ENCODE measurements around the gene STXBP3.
"Not testable (repeated sequence)": the region's sequence is repeated elsewhere in the genome, so short reads cannot be mapped to it uniquely, and the experiment has no call there.

The STXBP3 gene

DNA sequence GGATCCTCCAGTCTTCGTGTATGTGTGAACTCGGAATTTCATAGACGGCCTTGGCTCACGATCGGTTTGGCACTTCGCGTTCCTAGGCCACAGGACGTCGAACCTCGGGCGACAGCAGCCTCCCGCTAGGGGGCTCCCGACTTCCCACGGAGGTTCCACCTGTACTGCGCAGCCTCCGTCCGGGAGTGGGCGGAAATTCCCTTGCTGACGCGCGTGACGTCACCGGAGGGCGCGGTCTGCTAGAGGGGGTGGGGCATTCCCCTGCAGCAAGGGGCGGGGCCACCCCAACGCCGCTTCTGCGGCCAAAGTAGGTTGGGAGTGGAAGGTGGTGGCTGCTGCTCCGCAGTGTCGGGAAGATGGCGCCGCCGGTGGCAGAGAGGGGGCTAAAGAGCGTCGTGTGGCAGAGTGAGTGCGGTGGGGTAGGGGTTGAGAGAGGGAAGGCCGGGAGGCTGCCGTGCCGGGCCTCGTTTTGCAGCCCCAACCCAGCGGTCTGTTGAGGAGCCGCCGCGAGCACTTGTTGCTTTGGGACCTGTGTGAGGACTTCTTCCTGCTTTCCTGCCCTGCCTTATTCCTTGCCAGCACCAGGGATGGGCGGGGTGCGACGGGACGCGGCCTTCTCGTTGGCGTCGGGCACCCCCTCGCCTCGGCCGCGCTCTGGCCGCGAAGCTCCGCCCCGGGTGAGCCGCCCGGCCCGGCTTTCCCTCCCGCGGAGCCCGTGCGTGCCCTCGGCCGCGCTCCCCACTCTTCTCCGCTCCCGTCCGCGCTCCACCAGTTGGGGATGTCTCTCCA lies at the start of gene STXBP3:
TSS of gene STXBP3 (plus strand) at position 293 of the 789 bp plus-strand sequence. CDS start at position 357, 64 bp downstream.
- no peaks in the 10 kb centered on the region for H3K9me3 ChIP-seq (ENCODE audit: control insufficient read depth, insufficient read depth, low read length)
- peak within 1 kb of the TSS; percentile 87 for H3K27ac ChIP-seq (ENCODE audit: low read depth, low read length)
- H3K4me3 ChIP-seq (ENCODE audit: low read depth, low read length): peak within 1 kb of the TSS; percentile 75
- H3K36me3 ChIP-seq (ENCODE audit: control insufficient read depth, insufficient read depth, low read length): no peaks in the 10 kb centered on the region
- H3K27me3 ChIP-seq (ENCODE audit: control insufficient read depth, insufficient read depth, low read length): peaks cover 5% of the 10 kb centered on the region; the same call in 1 of the 2 replicates
- peak within 1 kb of the TSS; percentile 88 for H3K9ac ChIP-seq (ENCODE audit: low read depth, low read length)
- H3K4me1 ChIP-seq (ENCODE audit: control insufficient read depth, insufficient read depth, low read length): peaks cover 3% of the 10 kb centered on the region

DNA sequence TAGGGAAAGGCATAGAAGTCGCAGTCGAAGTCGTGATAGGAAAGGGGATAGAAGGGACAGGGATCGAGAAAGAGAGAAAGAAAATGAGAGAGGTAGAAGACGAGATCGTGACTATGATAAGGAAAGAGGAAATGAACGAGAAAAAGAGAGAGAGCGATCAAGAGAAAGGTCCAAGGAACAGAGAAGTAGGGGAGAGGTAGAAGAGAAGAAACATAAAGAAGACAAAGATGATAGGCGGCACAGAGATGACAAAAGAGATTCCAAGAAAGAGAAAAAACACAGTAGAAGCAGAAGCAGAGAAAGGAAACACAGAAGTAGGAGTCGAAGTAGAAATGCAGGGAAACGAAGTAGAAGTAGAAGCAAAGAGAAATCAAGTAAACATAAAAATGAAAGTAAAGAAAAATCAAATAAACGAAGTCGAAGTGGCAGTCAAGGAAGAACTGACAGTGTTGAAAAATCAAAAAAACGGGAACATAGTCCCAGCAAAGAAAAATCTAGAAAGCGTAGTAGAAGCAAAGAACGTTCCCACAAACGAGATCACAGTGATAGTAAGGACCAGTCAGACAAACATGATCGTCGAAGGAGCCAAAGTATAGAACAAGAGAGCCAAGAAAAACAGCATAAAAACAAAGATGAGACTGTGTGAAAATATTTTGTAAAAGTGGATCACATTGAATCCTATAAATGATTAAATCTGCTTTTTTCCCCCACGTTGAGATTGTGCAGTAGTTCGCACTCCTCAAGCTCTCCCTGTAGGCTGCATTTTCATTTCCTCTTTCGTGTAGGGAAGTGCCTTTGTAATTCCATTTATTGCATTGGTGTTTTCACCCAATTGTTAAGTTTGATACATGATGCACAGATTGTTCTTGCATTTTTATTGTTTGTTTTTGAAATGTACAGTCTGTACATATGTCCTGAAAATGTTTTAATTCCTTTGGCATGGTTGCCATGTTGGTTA lies 46.8 kb upstream of the STXBP3 start:
- no peaks in the 10 kb centered on the region for H3K27me3 ChIP-seq (ENCODE audit: control insufficient read depth, insufficient read depth, low read length)
- peaks cover 70% of the 10 kb centered on the region for H3K36me3 ChIP-seq (ENCODE audit: control insufficient read depth, insufficient read depth, low read length)
- no peak overlapping the region for H3K4me3 ChIP-seq (ENCODE audit: low read depth, low read length)
- H3K27ac ChIP-seq (ENCODE audit: low read depth, low read length): no peak overlapping the region
- H3K9ac ChIP-seq (ENCODE audit: low read depth, low read length): no peak overlapping the region
- H3K9me3 ChIP-seq (ENCODE audit: control insufficient read depth, insufficient read depth, low read length): no peaks in the 10 kb centered on the region
- H3K4me1 ChIP-seq (ENCODE audit: control insufficient read depth, insufficient read depth, low read length): no peaks in the 10 kb centered on the region; the same call in 1 of the 2 replicates

DNA sequence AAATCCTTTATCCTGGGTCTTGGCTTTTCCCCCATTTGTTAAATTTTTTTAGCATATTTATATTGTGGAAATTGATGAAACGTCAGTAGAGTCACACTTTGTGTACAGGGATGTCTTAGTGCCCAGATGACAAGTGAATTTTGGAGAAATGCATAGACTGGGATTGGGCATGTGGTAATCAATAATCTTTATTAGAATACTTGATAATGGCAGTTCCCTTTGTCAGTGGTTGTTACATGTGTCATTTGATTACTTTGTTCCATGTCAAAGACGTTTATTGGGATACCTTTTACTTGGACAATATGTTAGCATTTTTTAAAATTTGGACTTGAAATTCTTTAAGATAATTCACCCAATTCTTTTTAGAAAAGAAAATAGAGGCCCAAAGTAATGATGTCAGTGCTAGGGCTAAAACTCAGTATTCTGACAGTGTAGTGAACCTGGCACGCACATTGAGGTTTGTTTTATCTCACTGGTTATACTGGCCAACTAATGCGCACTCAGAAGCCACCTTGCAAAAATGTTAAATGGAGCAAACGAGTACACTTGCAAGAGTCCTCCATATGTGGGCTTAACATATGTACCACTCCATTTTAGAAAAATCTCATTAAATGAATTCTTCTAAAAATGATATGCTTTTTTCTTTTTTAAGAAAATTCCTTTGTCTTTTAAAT lies 45.2 kb upstream of the STXBP3 start:
- H3K9me3 ChIP-seq (ENCODE audit: control insufficient read depth, insufficient read depth, low read length): no peaks in the 10 kb centered on the region
- H3K27ac ChIP-seq (ENCODE audit: low read depth, low read length): no peak overlapping the region
- H3K4me1 ChIP-seq (ENCODE audit: control insufficient read depth, insufficient read depth, low read length): no peaks in the 10 kb centered on the region
- H3K4me3 ChIP-seq (ENCODE audit: low read depth, low read length): no peak overlapping the region
- H3K9ac ChIP-seq (ENCODE audit: low read depth, low read length): no peak overlapping the region
- H3K36me3 ChIP-seq (ENCODE audit: control insufficient read depth, insufficient read depth, low read length): peaks cover 54% of the 10 kb centered on the region
- H3K27me3 ChIP-seq (ENCODE audit: control insufficient read depth, insufficient read depth, low read length): no peaks in the 10 kb centered on the region

- not testable (repeated sequence) for H3K4me1 ChIP-seq (ENCODE audit: control insufficient read depth, insufficient read depth, low read length); H3K9ac ChIP-seq (ENCODE audit: low read depth, low read length); H3K27me3 ChIP-seq (ENCODE audit: control insufficient read depth, insufficient read depth, low read length); H3K4me3 ChIP-seq (ENCODE audit: low read depth, low read length); H3K9me3 ChIP-seq (ENCODE audit: control insufficient read depth, insufficient read depth, low read length); H3K27ac ChIP-seq (ENCODE audit: low read depth, low read length)
- peaks cover 46% of the 10 kb centered on the region for H3K36me3 ChIP-seq (ENCODE audit: control insufficient read depth, insufficient read depth, low read length)
Measured at GRCh38 chr1:108702109-108702508, 44.4 kb upstream of the STXBP3 start.

DNA sequence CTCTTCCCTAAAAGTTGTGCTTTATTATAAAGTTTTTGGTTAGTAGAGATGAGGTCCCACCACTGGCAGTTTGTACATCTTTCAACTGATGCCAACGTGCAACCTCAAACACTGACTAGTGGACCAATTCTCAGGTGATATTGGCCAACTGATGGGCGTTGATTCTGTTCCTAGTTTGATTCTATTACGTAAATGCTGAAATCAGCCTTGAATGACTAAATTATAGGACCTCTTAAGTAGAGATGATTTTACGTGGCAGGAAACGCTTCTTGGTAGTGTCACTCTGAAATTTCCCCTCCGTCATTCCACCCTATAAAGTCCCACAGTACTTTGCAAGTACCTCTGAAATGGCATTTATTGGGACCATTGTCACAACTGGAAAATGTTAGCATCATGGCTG lies 42.5 kb upstream of the STXBP3 start:
- H3K4me3 ChIP-seq (ENCODE audit: low read depth, low read length): no peak overlapping the region
- no peak overlapping the region for H3K9ac ChIP-seq (ENCODE audit: low read depth, low read length)
- peaks cover 27% of the 10 kb centered on the region for H3K36me3 ChIP-seq (ENCODE audit: control insufficient read depth, insufficient read depth, low read length)
- no peaks in the 10 kb centered on the region for H3K4me1 ChIP-seq (ENCODE audit: control insufficient read depth, insufficient read depth, low read length)
- no peak overlapping the region for H3K27ac ChIP-seq (ENCODE audit: low read depth, low read length)
- no peaks in the 10 kb centered on the region for H3K27me3 ChIP-seq (ENCODE audit: control insufficient read depth, insufficient read depth, low read length)
- no peaks in the 10 kb centered on the region for H3K9me3 ChIP-seq (ENCODE audit: control insufficient read depth, insufficient read depth, low read length)

GRCh38 chr1:108704496-108704895 lies 42.0 kb upstream of the STXBP3 start:
- no peak overlapping the region for H3K27ac ChIP-seq (ENCODE audit: low read depth, low read length)
- peaks cover 22% of the 10 kb centered on the region for H3K36me3 ChIP-seq (ENCODE audit: control insufficient read depth, insufficient read depth, low read length)
- no peak overlapping the region for H3K9ac ChIP-seq (ENCODE audit: low read depth, low read length)
- no peaks in the 10 kb centered on the region for H3K4me1 ChIP-seq (ENCODE audit: control insufficient read depth, insufficient read depth, low read length)
- H3K4me3 ChIP-seq (ENCODE audit: low read depth, low read length): no peak overlapping the region
- H3K9me3 ChIP-seq (ENCODE audit: control insufficient read depth, insufficient read depth, low read length): no peaks in the 10 kb centered on the region
- no peaks in the 10 kb centered on the region for H3K27me3 ChIP-seq (ENCODE audit: control insufficient read depth, insufficient read depth, low read length)

DNA sequence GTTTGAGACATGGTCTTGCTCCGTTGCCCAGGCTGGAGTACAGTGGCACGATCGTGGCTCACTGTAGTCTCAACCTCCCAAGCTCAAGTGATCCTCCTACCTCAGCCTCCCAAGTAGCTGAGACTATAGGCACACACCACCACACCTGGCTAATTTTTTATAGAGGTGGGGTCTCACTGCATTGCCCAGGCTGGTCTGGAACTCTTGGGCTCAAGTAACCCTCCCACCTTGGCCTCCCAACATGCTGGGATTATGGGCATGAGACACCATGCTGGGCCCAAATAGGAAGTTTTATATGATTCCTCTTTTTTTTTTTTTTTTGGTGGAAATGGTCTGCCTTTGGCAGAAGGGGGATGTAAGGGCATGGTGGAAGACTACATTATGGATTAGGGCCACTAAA lies 39.8 kb upstream of the STXBP3 start:
- Histone ChIP-seq H3K27ac (ENCODE audit: low read depth, low read length) (no peak overlapping the region), H3K9me3 (ENCODE audit: control insufficient read depth, insufficient read depth, low read length) (no peaks in the 10 kb centered on the region), H3K27me3 (ENCODE audit: control insufficient read depth, insufficient read depth, low read length) (no peaks in the 10 kb centered on the region), H3K9ac (ENCODE audit: low read depth, low read length) (no peak overlapping the region), H3K4me3 (ENCODE audit: low read depth, low read length) (no peak overlapping the region), H3K36me3 (ENCODE audit: control insufficient read depth, insufficient read depth, low read length) (peaks cover under 1% of the 10 kb centered on the region), H3K4me1 (ENCODE audit: control insufficient read depth, insufficient read depth, low read length) (no peaks in the 10 kb centered on the region)

- no peaks in the 10 kb centered on the region for H3K9me3 ChIP-seq (ENCODE audit: control insufficient read depth, insufficient read depth, low read length)
- H3K9ac ChIP-seq (ENCODE audit: low read depth, low read length): no peak overlapping the region
- no peaks in the 10 kb centered on the region for H3K4me1 ChIP-seq (ENCODE audit: control insufficient read depth, insufficient read depth, low read length)
- H3K36me3 ChIP-seq (ENCODE audit: control insufficient read depth, insufficient read depth, low read length): no peaks in the 10 kb centered on the region
- no peaks in the 10 kb centered on the region for H3K27me3 ChIP-seq (ENCODE audit: control insufficient read depth, insufficient read depth, low read length)
- H3K4me3 ChIP-seq (ENCODE audit: low read depth, low read length): no peak overlapping the region
- H3K27ac ChIP-seq (ENCODE audit: low read depth, low read length): no peak overlapping the region
Measured at GRCh38 chr1:108708691-108709660, 37.5 kb upstream of the STXBP3 start.

DNA sequence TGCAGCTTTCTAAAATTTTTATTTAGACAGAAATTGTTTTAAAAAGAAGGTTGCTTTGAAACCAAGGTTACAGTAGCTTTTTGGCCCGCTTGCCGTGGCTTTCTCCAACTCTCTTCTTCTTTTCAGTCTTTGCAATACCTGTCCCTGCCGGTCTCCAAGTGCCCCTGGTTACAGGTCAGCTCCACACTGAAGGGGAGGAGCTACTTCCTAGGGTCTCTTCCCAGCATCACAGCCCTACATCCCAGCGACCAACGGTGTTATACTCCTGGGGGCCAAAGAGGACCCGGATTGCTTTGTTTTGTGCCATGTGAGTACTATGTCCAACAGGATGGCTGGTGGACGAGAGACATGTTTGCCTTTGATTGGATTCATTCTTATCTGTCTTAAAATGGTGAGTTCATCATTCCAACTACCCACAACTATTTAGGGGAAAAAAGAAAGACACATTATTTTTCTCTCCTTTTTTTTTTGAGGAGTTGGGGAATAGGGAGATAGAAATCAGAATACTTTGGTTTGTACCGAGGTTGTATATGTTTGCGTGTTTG lies 33.8 kb upstream of the STXBP3 start, which contains the start of gene FNDC7:
TSS of gene FNDC7 (plus strand) at position 303 of the 545 bp plus-strand sequence. CDS start at position 329, 26 bp downstream.
- Histone ChIP-seq H3K4me3 (ENCODE audit: low read depth, low read length) (no peak within 1 kb of the TSS), H3K9ac (ENCODE audit: low read depth, low read length) (no peak within 1 kb of the TSS), H3K4me1 (ENCODE audit: control insufficient read depth, insufficient read depth, low read length) (peaks cover 14% of the 10 kb centered on the region), H3K9me3 (ENCODE audit: control insufficient read depth, insufficient read depth, low read length) (no peaks in the 10 kb centered on the region), H3K27me3 (ENCODE audit: control insufficient read depth, insufficient read depth, low read length) (no peaks in the 10 kb centered on the region), H3K36me3 (ENCODE audit: control insufficient read depth, insufficient read depth, low read length) (no peaks in the 10 kb centered on the region), H3K27ac (ENCODE audit: low read depth, low read length) (no peak within 1 kb of the TSS)

Measured in HUES48 (cell line).